ENCODE results near the gene PSMD13.
A peak's percentile ranks its signal among the peaks of the same experiment; 100 is the strongest.
"Not testable (repeated sequence)": the region's sequence is repeated elsewhere in the genome, so short reads cannot be mapped to it uniquely, and the experiment has no call there.

The PSMD13 gene

DNA sequence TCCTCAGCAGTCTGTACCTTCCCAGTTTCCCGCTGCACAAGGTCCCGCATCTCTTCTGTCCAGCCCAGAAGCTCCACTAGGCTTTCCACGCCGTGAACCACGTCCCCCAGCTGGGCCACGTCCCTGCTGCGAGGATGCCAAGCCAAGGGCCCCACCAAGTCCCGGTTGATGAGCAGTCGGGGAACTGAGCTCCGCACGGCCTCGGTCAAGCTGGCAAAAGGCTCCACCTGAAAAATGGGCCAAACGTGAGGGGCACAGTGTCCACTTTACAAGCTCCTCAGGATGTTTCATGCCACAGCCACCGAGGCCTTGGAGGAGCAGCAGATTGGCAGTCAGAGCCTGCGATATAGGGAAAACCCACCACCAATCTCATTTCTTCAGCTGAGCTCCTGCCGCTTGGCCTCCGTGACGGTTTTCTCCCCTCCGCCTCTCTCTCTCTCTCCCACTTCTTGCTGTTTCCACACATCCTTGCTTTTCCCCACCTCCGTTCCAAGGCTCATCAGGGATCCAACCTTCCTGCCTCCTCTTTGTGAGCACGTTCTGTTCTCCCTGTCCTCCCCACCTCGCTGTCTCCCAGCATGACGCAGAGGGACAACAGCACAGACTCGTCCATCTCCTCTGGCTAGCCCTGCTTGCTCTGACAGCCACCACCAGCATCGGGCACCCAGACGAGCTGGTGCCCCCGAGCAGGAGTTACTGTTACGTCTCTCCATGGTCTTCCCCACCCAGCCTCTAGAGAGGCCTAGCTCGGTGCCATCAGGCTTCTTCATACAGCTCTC, 17.8 kb upstream of the PSMD13 start:
- DNase-seq = no peak

DNA sequence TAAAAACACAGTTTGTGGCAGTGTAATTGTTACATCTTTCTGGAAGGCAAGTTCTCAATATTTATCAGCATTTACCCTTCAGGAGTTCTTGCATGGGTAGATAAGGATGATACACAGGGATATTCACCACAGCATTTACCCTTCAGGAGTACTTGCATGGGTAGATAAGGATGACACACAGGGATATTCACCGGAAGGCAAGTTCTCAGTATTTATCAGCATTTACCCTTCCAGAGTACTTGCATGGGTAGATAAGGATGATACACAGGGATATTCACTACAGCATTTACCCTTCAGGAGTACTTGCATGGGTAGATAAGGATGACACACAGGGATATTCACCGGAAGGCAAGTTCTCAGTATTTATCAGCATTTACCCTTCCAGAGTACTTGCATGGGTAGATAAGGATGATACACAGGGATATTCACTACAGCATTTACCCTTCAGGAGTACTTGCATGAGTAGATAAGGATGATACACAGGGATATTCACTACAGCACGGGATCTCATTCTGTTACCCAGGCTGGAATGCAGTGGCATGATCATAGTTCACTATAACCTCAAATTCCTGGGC, 16.0 kb upstream of the PSMD13 start:
- not testable (repeated sequence) for DNase-seq

DNA sequence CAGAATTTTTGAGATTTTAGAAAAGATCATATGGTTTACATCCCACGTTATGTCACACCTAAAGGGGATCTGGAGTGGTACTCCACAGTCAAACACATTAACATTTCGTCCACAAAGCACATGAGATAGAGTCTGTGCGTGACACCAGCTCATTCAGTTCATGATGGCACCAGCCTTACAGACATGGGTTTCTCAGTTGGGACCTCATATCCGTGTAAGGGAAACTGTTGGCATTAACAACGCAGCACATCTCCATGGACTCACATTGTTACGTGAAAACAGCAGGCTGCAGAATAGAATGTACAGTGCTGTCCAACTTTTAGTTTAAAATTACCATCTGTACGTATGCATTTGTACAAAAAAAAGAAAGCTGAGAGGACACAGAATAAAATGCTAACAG, 15.2 kb upstream of the PSMD13 start:
- DNase-seq = peak; percentile 21

DNA sequence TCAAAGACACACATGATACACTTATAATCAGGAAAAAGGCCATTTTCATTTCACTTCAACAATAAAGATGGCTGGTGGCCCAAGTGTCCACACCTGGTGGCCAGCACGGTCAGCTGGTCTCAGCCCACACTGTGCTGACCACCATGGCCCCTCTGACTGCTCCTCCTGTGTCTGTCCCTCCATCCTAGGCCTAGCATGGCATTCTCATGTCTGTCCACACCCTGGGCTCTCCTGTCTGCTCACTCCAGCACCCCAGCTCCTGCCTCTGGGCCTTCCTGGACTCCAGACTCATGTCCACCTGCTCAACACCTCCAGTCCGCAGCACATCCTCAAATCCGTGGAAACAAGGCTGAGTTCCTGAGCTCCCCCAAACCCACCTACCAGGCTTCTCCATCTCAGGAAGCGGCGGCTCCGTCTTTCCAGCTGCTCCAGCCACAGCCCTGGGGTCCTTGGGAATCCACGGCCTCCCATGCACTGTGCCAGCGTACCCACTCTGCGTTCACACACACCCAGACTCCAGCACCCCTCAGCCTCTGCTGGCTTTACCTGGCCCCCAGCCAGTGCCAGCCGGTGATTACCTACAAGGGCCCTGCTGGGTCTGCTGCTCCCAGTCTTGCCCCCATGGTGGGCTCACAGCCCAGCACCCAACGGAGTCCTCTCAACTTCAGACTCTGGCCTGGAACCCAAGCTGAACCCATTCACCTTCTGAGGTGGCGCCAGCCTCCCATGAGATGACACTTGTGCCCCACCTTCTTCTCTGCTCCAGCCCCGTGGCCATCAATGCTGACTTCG, 14.6 kb upstream of the PSMD13 start:
- peak; percentile 48 for DNase-seq

DNA sequence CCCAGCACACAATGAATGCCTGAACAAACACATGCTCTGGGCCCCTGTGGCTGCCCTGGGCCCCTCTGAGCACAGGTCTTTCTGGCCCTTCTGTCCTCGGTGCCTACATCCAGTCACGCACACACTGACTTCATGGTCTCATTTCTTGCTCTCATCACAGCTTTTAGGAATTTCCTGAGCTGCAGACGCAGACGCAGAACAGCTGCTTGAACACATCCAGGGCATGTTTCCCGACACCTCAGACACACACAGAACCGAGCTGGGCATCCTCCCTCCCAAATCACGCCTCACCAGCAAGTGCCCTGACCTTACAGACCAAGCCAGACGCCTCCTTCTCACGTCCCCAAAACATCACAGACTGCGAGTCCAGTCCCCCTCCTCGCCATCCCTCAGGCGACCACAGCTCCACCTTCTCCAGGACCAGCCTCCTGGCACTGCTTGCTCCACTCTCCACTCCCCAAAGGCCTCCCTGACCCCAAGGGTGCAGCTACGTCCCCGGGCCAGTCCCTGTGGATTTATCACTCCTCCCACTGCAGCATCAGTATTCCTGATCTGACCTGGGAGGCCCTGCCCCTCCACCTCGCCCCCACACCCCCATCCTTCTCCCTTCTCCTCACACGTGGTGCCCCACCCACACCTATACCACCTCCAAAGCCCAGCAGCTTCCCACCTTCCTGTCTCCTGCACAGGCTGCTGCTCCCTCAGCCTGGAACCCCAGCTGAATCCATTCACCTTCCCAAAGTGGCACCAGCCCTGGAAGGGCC, 13.6 kb upstream of the PSMD13 start:
- DNase-seq = peak; percentile 45

DNA sequence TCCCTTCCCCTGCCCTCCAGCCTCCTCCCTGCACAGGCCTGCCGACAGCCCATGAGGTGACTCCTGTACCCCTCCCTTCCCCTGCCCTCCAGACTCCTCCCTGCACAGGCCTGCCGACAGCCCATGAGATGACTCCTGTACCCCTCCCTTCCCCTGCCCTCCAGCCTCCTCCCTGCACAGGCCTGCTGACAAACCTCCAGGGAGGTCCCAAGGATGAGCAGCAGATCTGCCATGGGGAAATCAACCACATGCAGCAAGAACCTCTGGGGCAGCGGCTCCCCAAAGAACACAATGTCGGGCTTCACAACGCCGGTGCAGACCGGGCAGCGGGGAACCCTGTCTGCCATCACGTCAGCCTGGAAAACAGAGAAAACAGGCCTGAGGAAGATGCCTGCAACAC, 12.9 kb upstream of the PSMD13 start:
- DNase-seq = peak; percentile 38

DNA sequence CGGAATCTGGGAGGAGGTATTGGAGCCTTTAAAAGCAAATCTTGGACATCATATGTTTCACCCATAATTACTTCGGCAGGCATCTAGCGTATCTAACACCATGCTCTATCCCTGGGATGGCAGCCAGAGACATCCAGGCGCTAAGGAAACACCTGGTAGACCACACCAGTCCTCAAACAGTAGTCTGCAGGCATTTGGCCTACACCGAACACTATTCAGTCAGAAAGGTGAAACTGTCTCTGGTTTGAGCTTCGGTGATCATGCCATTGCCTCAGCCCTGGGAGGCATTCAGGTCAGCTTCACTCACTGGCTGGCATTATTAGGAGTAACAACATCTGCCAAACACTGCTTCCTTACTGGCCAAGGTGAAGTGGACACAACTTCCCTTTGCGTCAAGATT, 12.4 kb upstream of the PSMD13 start:
- peak; percentile 30 for DNase-seq

DNA sequence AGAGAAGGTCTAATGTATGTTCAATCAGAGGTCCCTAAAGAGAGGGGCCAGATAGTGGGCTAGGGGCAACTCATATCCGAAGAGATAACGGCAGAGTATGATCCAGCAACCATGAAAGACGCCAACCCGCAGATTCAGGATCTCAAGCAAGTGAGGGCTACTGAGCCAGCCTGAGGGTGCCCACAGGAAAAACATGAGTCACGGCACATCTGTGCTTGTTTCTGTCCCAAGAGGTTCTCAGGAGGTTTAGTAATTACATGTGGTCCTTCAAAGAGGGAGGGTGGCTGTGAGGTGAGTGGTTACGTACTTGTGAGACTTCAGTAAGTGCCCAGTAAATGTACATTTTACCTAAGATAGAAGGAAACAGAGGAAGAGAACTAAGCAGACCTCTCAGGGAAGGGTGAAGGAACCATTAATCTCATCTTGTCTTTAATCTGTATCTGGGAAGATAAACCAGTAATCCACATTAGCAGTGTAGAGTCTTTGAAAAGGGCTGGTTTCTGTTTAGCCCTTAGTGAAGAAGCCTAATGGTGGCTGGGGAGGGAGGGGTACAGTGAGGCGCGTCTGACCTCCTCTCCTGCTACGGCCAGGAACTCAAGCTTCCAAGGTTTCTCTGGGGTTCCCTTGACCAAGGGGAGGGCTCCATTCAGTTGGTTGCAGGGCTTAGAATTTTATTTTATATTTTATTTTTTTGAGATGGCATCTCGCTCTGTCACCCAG, 10.9 kb upstream of the PSMD13 start:
- peak; percentile 26 for DNase-seq

DNA sequence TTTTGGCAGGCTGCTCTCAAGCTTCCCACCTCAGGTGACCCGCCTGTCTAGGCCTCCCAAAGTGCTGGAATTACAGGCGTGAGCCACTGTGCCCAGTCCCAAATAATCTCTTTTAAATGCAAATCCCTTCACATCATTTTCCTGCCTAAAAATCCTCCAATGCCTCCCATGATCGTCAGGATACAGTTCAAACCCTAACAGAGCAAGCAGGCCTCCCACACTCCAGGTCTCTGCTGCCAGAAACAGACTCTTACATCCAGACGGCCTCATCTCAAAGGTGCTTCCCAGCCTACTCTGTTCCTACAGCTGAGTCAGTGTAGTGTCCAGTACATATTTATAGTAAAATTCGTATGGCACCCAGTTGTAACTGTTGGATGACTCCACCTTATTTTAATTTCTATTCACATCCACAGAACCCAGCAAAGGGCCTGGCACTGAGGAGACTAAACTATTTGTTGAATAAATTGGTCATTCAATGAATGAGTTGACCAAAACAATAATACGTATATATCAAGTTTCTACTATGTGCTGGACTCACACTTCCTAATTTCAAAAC, 8.9 kb upstream of the PSMD13 start:
- peak; percentile 11 for DNase-seq

DNA sequence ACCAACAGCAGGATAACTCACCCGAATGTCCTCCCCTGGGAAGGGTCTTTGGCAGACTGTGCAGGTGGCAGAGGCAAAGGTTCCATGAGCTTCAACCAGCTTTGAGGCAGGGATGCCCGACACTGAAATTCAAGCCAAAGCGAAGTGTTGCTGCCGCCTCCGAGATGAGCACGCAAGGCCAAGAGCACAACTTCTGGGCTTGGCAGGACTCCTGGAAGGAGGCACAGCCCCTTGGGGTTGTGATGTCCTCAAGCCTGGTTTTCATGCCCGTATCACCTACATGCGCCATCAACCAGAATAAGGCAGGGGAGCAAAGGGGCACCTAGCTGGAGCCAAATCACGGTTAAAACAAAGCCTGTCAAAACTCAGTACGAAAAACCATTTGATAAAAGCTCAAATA, 6.3 kb upstream of the PSMD13 start:
- peak; percentile 37 for DNase-seq

DNA sequence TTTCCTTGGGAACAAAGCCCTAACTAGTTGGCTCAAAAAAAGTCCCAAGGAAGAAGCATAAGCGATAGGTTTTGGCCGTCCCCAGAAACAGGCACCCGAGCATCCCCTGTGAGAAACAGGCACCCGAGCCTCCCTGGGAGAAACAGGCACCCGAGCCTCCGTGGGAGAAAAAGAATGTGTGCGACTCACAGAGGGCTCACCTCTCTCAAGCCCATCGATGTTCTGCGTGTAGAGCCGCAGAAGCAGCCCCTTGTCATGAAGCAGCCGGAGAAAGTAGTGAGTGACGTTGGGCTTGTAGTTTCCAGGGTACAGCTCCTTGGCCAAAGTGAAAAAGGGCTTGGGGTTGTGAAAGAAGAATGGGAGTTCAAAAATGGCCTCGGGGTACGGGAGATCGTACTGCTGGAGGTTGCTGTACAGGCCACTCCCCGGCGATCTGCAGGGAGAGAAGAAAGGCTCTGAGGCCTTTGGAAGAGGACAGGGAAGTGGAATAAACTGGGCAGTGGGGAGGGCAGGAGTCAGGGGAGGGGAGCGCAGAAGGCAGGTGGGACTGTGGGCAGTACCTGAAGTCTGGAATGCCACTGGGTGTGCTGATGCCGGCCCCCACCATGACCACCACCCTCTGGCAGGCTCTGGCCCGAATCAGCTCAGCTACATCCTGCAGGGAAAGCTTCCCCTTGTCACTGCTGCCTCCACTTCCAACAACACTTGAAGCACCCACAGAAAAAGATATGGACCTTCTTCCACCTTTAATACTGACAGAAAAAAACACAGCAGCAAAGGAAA, 3.8 kb upstream of the PSMD13 start:
- peak; percentile 33 for DNase-seq

DNA sequence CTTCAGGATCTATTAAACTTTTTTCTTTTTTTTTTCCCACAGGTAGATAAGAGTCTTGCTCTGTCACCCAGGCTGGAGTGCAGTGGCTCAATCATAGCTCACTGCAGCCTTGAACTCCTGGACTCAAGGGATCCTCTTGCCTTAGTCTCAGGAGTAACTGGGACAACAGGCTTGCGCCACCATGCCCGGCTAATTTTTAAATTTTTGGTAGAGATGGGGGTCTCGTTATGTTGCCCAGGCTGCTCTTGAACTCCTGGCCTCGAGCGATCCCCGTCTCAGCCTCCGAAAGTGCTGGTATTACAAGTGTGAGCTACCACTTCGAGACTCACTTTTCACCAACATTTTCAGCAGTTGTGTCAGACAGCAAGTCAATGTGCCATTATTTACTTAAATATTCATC, 1.6 kb upstream of the PSMD13 start:
- peak; percentile 56 for DNase-seq

DNA sequence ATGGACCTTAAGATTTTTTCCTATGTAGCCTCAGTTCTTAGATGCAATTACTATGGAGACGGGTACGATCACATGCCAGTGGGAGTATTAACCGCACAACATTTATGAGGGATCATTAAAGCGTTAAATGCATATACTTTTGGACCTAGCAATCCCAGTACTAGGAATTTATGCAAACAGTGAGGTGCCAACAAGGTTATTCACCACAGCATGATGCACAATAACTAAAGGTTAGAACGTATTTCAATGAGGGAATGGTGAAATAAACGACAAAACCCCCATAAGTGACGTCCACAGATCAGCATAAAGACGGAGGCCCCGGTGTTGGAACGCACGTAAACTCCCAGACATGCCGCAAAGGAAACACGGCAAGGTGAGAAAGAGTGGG, 1.2 kb upstream of the PSMD13 start:
- no peak for DNase-seq

DNA sequence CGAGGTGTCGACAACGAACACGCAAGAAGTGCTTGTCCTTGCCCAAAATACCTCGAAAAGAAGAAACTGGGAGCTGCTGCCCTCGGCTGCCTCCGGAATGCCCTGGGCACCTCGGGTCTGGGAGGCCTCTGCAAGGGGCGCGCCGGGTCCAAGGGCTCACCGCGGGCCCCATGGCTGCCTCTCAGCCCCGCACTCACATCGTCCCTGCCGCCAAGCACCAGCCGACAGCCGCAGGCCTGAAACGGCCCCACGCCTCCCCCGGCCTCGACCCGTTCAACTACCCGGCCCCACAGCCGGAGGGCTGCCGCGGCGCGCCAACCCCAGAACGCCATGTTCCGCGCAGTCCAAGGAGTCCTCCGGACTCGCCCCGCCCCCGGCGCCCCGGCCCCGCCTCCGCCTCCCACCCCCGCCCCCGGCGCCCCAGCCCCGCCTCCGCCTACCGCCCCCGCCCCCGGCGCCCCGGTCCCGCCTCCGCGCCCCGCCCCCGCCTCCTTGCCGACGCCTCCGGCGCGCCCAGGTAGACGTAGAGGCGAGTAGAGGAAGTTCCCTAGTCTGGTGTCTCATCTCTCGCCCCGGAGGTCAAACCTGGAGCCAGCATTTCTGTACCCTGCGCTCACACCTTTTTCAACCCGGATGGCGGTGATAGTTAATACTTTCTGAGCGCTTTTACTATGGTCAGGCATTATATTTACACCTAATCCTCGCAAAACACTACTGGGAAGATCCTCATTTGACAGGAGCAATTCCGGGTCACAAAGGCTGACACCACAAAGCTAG, 591 bp upstream of the PSMD13 start, which contains the start of gene SIRT3:
SIRT3 (minus strand) TSS at position 346 of the 777 bp plus-strand sequence; CDS start at position 332, 14 bp downstream.
- peak; percentile 87 for DNase-seq

DNA sequence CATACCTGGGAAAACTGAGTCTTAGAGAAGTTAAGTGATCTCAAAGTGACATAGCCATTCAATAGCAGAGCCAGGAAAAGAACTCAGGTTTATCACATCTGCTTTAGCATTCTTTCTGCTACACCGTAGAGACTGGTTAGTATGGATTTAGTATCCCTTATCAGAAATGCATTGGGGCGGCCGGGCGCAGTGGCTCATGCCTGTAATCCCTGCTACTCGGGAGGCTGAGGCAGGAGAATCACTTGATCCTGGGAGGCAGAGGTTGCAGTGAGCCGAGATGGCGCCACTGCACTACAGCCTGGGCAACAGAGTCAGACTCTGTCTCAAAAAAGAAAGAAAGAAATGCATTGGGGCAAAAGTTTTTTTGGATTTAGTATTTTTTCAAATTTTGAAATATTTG, 1.6 kb downstream of the PSMD13 start:
- DNase-seq = not testable (repeated sequence)

DNA sequence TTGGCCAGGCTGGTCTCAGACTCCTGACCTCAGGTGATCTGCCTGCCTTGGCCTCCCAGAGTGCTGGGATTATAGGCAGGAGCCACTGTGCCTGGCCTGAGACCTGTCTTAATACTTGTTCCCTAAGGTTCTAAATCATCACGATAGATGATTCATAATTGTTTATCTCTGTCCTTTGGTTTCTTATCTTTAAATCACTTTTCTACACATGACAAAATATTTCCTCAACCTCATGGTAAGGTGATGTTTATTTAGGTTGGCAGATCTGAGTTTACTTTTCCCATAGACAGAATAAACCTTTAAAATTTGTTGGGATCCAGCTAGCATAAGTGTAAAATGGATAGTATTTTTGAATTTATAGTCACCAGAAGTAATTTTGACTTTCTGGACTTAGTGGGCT, 3.5 kb downstream of the PSMD13 start:
- DNase-seq = peak; percentile 28

DNA sequence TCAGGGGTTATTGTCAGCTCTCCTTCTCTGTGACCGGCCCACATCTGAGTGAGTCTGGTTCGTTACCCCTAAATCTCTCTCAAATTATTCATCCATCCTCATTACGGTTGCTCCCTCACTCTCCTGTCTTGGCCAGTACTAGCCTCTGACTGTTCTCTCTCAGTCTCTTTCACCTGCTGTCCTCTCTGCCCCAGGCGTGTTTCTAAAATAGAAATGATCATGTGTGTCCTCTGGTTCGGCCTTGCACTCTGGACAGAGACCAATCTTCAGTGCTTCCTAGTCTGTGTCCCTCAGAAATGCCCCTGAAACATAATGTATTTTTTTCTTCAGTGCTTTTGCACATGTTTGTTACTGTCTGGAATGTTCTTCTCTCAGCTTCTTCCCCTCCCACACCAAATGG, 4.9 kb downstream of the PSMD13 start:
- peak; percentile 35 for DNase-seq

DNA sequence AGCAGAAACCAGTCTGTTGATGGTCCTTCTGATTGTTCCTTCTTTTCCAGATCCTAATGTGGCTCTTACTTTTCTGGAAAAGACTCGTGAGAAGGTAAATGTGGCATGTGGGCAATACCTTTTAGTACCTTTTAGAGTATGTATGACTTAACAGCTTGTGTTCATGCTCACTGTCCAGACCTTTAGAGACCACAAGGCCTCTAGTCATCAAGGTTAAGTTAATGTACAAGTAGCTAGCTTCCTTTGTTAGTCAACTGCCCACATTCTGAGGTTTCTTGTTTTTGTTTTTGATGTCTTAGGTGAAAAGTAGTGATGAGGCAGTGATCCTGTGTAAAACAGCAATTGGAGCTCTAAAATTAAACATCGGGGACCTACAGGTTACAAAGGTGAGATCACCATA, 7.6 kb downstream of the PSMD13 start:
- no peak for DNase-seq

DNA sequence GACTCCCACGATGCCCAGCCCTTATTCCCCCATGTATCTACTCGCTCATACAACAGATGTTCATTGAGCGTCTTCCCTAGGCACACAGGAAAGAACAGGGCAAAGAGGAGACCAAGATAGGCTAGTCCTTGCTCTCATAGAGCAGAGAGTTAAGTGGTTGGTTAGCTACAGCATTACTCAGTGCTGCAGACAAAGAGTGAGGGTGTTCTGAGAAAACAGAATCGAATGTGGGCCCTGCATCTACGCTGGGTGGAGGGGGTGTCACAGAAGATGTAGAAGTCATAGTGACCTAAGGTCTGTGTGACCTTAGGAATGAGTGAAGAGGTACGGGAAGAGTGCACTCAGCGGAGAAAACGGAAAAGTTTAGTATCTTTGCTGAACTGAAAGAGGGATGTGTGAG, 12.3 kb downstream of the PSMD13 start:
- peak; percentile 49 for DNase-seq

DNA sequence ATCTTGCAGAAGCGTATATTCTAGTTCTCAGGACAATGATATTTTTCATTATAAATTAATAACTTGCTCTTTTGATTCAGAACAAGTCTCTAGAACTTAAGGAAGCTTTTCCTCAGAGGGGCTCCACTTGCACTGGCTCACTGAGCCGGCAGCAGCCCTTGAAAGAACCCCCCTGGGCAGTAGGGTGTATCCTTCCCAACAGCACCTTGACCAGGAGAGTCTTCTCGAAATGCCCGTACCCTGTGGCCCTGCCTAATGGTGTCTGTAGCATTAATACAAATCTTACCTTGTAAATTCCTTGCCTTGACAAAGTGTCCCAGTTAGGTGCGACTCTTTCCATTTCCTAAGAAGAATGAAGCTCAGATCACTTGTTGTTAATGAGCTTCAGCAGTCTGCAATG, 13.5 kb downstream of the PSMD13 start:
- peak; percentile 49 for DNase-seq
